CD4-positive, alpha-beta T cell treated with Interleukin-4 for 1 hour (primary cell): ENCODE results near the gene MTX3.

Source experiments
- DNase-seq, 2 donors: peaks; one replicate each; pipeline ENCODE4 v3.0.0-alpha.2; 2020 to 2022

MTX3 gene

GRCh38 chr5:79990598-79991507 lies at the start of gene MTX3:
Gene MTX3 (minus strand): TSS chr5:79991262. CDS start chr5:79991238, 24 bp downstream.
- peak; percentile 88 to 89 for DNase-seq

- DNase-seq: no peak
Measured at GRCh38 chr5:80039650-80040049, 48.6 kb upstream of the MTX3 start.

- DNase-seq: no peak
Measured at GRCh38 chr5:80037366-80037765, 46.3 kb upstream of the MTX3 start.

GRCh38 chr5:80036615-80037014 lies 45.6 kb upstream of the MTX3 start:
- DNase-seq: no peak

GRCh38 chr5:80035839-80036238 lies 44.8 kb upstream of the MTX3 start:
- no peak for DNase-seq

- DNase-seq: no peak
Measured at GRCh38 chr5:80034962-80035821, 44.1 kb upstream of the MTX3 start, which contains the start of gene THBS4. Gene THBS4 (plus strand): TSS chr5:80035348. CDS start chr5:80035538, 190 bp downstream.

GRCh38 chr5:80034559-80034958 lies 43.5 kb upstream of the MTX3 start:
- no peak for DNase-seq

- no peak for DNase-seq
Measured at GRCh38 chr5:80033513-80033912, 42.5 kb upstream of the MTX3 start.

- no peak for DNase-seq
Measured at GRCh38 chr5:80031109-80031508, 40.0 kb upstream of the MTX3 start.

- no peak for DNase-seq
Measured at GRCh38 chr5:80026841-80027240, 35.8 kb upstream of the MTX3 start.

- no peak for DNase-seq
Measured at GRCh38 chr5:80025069-80025468, 34.0 kb upstream of the MTX3 start.

GRCh38 chr5:80010754-80011392 lies 19.8 kb upstream of the MTX3 start:
- DNase-seq: no peak

GRCh38 chr5:80008995-80009765 lies 18.1 kb upstream of the MTX3 start:
- no peak for DNase-seq

GRCh38 chr5:80002677-80003076 lies 11.6 kb upstream of the MTX3 start:
- DNase-seq: no peak

GRCh38 chr5:79999722-80000121 lies 8.7 kb upstream of the MTX3 start:
- no peak for DNase-seq

- DNase-seq: no peak
Measured at GRCh38 chr5:79992891-79993657, 2.0 kb upstream of the MTX3 start.

GRCh38 chr5:79990205-79990597 lies 861 bp downstream of the MTX3 start:
- peak in 1 of 2 donors; percentile 38 for DNase-seq

- DNase-seq: no peak
Measured at GRCh38 chr5:79986260-79986659, 4.8 kb downstream of the MTX3 start.

GRCh38 chr5:79985288-79985687 lies 5.8 kb downstream of the MTX3 start:
- DNase-seq: no peak

GRCh38 chr5:79984363-79984762 lies 6.7 kb downstream of the MTX3 start:
- no peak for DNase-seq

- DNase-seq: no peak
Measured at GRCh38 chr5:79983618-79984017, 7.4 kb downstream of the MTX3 start.

GRCh38 chr5:79982136-79982535 lies 8.9 kb downstream of the MTX3 start:
- no peak for DNase-seq
